HL-60 (cell line): ENCODE measurements around the gene CCNO.

ENCODE experiments used
- DNase-seq, 2 experiments: peaks; one replicate each; pipeline ENCODE4 v3.0.0-alpha.2; 2010 to 2020; ENCODE audit warnings: low read depth in 1 of 2, low spot score in 1 of 2
- H3K27ac ChIP-seq: fragments of 250-450 bp; sonication (Bioruptor Pico); replicated peaks from 2 replicates; pipeline ENCODE4 v1.5.1; 2020; ENCODE audit warnings: mild to moderate bottlenecking, moderate library complexity
- H3K27me3 ChIP-seq: fragments of 250-450 bp; sonication (Bioruptor Pico); 2 replicates; pipeline ENCODE4 v1.5.1; 2021; ENCODE audit warnings: mild to moderate bottlenecking, moderate library complexity; ENCODE audit not compliant: insufficient read depth, poor library complexity, severe bottlenecking
- H3K4me3 ChIP-seq: replicated peaks from 2 replicates; pipeline ENCODE4 v1.5.1; 2011; ENCODE audit warnings: mild to moderate bottlenecking, control low read depth, low read length; ENCODE audit not compliant: insufficient read depth
- CTCF ChIP-seq: IDR thresholded peaks from one replicate; pipeline ENCODE4 v1.5.1; 2011; ENCODE audit warnings: low read length, control low read depth, inconsistent platforms; ENCODE audit not compliant: insufficient read depth
- GABPA ChIP-seq: IDR thresholded peaks from 2 replicates; pipeline ENCODE4 v1.6.1; 2012; ENCODE audit warnings: low read depth
- POLR2AphosphoS5 ChIP-seq: IDR thresholded peaks from 2 replicates; pipeline ENCODE4 v1.6.1; 2012; ENCODE audit warnings: low read depth
- REST ChIP-seq: IDR thresholded peaks from 2 replicates; pipeline ENCODE4 v1.6.1; 2012; ENCODE audit warnings: low read depth; ENCODE audit not compliant: insufficient replicate concordance
- SPI1 ChIP-seq: IDR thresholded peaks from 2 replicates; pipeline ENCODE4 v1.6.1; 2012; ENCODE audit warnings: low read depth, mild to moderate bottlenecking, borderline replicate concordance

Gene CCNO

GRCh38 chr5:55191165-55191564, 42.2 kb downstream of the CCNO start:
- no peak overlapping the region for H3K27ac ChIP-seq
- H3K4me3 ChIP-seq: no peak overlapping the region
- TF ChIP-seq POLR2AphosphoS5 (no peak), SPI1 (no peak), CTCF (no peak)
- H3K27me3 ChIP-seq: no peaks in the 10 kb centered on the region
- no peak for DNase-seq

- no peak for DNase-seq
- TF ChIP-seq REST: no peak
- no peak for TF ChIP-seq POLR2AphosphoS5
- TF ChIP-seq CTCF: no peak
- no peak for TF ChIP-seq SPI1
- TF ChIP-seq GABPA: no peak
- H3K27ac ChIP-seq: no peak overlapping the region
- H3K4me3 ChIP-seq: no peak overlapping the region
- no peaks in the 10 kb centered on the region for H3K27me3 ChIP-seq
Observed at GRCh38 chr5:55188656-55189540, 44.5 kb downstream of the CCNO start.

- Histone ChIP-seq H3K27ac (no peak overlapping the region), H3K4me3 (no peak overlapping the region), H3K27me3 (no peaks in the 10 kb centered on the region)
- no peak for DNase-seq
- TF ChIP-seq SPI1 (no peak), GABPA (no peak), POLR2AphosphoS5 (no peak), CTCF (no peak), REST (no peak)
Observed at GRCh38 chr5:55187370-55187769, 46.0 kb downstream of the CCNO start.
